ENCODE measurements around the gene PPP1R27. TPM values are rescaled to one million over a fixed set of nuclear protein-coding genes. Genes with fewer than 3 reads are reported as not detected.

Gene PPP1R27
- polyA plus RNA-seq, 2 of the 4 experiments (the other 2 are of a cell fraction): 0.09 TPM; not detected in 1

DNA sequence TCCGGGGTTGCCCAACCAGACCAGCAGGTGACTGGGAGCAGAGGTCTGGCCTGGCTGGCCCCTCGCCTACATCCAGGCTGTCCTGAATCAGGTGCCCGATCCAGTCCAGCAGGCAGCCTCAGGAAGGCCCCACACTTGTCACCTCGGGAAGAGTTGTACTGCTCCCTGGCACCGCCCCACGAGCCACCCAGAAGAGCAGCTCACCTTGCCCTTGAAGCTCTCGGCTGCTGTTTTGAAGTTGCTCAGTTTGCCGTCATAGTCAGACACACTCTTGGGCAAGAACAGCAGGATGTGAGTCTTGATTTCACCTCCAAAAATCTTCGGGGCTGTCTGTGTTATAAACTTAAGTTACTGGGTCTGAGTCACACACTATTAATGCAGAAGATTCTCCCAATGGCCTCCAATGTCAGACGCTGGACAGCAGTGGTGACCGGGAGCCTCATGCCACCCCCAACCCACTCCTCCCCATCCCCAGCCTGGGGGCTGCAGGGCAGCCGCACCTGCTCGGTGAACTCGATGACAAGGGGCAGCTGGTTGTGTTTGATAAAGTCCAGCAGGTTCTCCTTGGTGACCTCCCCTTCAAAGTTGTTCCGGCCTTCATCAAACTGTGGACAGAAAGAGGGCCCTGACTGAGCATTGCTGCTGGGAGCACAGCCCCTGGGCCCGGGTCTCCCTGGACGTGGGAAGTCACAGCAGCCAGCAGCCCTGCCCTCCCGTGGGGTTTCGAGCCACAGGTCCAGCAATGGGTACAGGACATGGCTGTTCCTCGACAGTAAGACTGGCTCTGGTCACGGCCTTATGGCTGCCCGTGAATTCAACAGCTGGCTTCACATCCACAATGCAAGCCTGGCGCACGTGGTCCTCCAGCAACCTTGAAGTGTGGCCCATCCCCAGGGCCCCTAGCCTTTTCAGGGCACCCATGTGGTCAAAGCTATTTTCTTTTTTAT, 12.2 kb upstream of the PPP1R27 start:
- ATAC-seq (no peak), FAIRE-seq (no peak), DNase-seq (ENCODE audit: low read depth in 1 of 2, low spot score in 1 of 2) (no peak)
- no peak overlapping the region for H3K27ac ChIP-seq
- no peaks in the 10 kb centered on the region for H3K4me1 ChIP-seq
- 89% methylated on average over 24 of the region's 24 CpGs for WGBS (ENCODE audit: missing lambda C conversion rate)
- H3K9me3 ChIP-seq: no peaks in the 10 kb centered on the region
- no peak overlapping the region for H3K4me2 ChIP-seq
- ChIA-PET CTCF (interaction anchor here (1.3 to 12.1 kb wide), 3 partner anchors 13 to 113 kb away, joined by 4 to 96 read pairs (median 6); partner anchors contain the start of gene MCRIP1), POLR2A (interaction anchor here (0.7 to 1.2 kb wide), 3 partner anchors 14 to 335 kb away, joined by 3 to 6 read pairs (median 4); partner anchors contain the start of genes ACTG1, MCRIP1 and P4HB)
- no peak overlapping the region for H3K4me3 ChIP-seq
- TF ChIP-seq TFCP2L1 (CRISPR knock-in tag; IDR thresholded peaks at IDR 0.05) (no peak), NR3C1 (IDR thresholded peaks at IDR 0.05) (no peak), ZFP36 (IDR thresholded peaks at IDR 0.05; ENCODE audit: borderline replicate concordance, partially characterized antibody) (no peak), BHLHE40 (IDR thresholded peaks at IDR 0.05; ENCODE audit: low read depth, low read length) (no peak), HOXA7 (CRISPR knock-in tag; IDR thresholded peaks at IDR 0.05) (no peak), FOSL2 (IDR thresholded peaks at IDR 0.05) (no peak), FOSL2 (CRISPR knock-in tag; IDR thresholded peaks at IDR 0.05) (no peak)
- TF ChIP-seq, protein P1, sequence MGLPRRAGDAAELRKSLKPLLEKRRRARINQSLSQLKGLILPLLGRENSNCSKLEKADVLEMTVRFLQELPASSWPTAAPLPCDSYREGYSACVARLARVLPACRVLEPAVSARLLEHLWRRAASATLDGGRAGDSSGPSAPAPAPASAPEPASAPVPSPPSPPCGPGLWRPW (IDR thresholded peaks at IDR 0.05): no peak
- TF ChIP-seq, protein P2, sequence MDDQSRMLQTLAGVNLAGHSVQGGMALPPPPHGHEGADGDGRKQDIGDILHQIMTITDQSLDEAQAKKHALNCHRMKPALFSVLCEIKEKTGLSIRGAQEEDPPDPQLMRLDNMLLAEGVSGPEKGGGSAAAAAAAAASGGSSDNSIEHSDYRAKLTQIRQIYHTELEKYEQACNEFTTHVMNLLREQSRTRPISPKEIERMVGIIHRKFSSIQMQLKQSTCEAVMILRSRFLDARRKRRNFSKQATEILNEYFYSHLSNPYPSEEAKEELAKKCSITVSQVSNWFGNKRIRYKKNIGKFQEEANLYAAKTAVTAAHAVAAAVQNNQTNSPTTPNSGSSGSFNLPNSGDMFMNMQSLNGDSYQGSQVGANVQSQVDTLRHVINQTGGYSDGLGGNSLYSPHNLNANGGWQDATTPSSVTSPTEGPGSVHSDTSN (IDR thresholded peaks at IDR 0.05): no peak

DNA sequence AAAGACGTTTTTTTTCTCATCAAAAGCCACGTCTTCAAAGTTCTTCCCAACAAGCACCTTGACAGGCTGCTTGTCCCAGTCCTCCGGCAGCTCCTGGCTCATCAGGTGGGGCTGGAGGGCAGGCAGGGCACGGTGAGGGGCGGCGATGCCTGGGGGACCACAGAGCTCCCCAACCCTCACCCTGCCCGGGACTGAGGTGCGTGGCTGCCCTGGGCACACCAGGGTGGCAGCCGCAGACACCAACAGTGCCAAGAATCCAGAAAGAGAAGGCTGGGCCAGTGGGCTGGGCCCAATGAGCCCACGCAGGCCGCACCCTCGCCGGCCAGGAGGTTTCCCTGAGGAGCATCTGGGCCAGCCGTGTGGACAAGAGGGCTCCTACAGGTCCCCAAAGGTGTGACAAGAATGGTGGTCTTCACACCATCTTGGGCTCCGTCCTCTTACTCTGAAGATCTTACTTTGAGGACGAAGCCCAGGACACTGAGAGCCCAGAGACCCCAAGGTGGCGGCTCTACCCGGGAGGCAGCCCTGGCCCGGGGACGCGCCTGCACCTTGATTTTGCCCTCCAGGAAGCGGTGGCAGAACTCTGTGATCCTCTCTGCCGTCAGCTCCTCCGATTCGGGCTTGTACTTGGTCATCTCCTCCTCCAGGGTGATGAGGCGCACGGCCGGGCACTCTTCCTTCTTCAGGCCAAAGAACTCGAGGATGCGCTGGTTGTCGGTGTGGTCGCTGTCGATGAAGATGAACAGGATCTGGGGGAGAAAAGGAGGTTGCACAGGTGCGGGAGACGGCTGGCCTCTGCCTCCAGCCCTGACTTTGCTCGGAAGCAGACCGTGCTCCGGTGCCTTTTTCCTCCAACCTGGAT, 11.3 kb upstream of the PPP1R27 start:
- no peak overlapping the region for H3K4me3 ChIP-seq
- no peaks in the 10 kb centered on the region for H3K9me3 ChIP-seq
- POLR2A ChIA-PET: interaction anchor here (0.8 to 2.1 kb wide), 3 partner anchors 9 to 13 kb away, joined by 3 to 7 read pairs (median 5); partner anchors contain the start of gene MCRIP1
- FAIRE-seq (no peak), ATAC-seq (no peak), DNase-seq (ENCODE audit: low read depth in 1 of 2, low spot score in 1 of 2) (no peak)
- 93% methylated on average over 38 of the region's 38 CpGs for WGBS (ENCODE audit: missing lambda C conversion rate)
- H3K4me2 ChIP-seq: no peak overlapping the region
- no peaks in the 10 kb centered on the region for H3K4me1 ChIP-seq
- CTCF ChIA-PET: interaction anchor here (1.0 to 12.1 kb wide), 2 partner anchors 24 to 113 kb away, joined by 5 to 96 read pairs; no protein-coding TSS in a partner anchor
- TF ChIP-seq CHD4 (IDR thresholded peaks at IDR 0.05; ENCODE audit: borderline replicate concordance) (no peak), CBX2 (IDR thresholded peaks at IDR 0.05; ENCODE audit: borderline replicate concordance, low read depth) (no peak), KDM1A (IDR thresholded peaks at IDR 0.05; ENCODE audit: low read depth) (no peak), PHF8 (IDR thresholded peaks at IDR 0.05; ENCODE audit: borderline replicate concordance, low read depth) (no peak), FOSB (CRISPR knock-in tag; IDR thresholded peaks at IDR 0.05) (no peak), FOSL2 (IDR thresholded peaks at IDR 0.05) (no peak), FOSL2 (CRISPR knock-in tag; IDR thresholded peaks at IDR 0.05) (no peak), KDM5A (IDR thresholded peaks at IDR 0.05) (no peak), CBX8 (IDR thresholded peaks at IDR 0.05) (no peak), NR3C1 (IDR thresholded peaks at IDR 0.05) (no peak), CHD2 (IDR thresholded peaks at IDR 0.05; ENCODE audit: low read length, partially characterized antibody) (no peak), ZC3H11A (IDR thresholded peaks at IDR 0.05) (no peak)
- H3K27ac ChIP-seq: no peak overlapping the region

DNA sequence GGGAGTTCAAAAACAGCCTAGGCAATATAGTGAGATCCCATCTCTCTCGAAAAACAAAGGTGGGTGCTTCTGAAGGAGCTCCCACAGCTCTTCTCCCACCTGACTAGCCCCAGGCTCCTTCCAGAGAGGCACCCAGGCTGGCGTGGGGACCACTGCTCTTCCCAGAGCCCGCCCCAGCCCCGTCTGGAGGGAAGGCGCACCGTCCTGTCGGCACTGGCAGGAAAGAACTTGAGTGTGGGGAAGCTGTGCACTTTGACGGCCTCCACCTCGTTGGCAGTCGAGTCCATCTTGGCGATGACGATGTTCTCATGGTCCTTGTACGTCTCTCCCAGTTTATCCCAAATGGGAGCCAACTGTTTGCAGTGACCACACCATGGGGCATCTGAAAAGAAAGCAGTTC, 10.5 kb upstream of the PPP1R27 start:
- no peak for FAIRE-seq
- TF ChIP-seq RFX5 (IDR thresholded peaks at IDR 0.05): no peak
- no peak for TF ChIP-seq RCOR1 (IDR thresholded peaks at IDR 0.05; ENCODE audit: low read depth, low read length)
- TF ChIP-seq FOSL2 (IDR thresholded peaks at IDR 0.05): no peak
- TF ChIP-seq FOSL2 (CRISPR knock-in tag; IDR thresholded peaks at IDR 0.05): no peak
- no peak for TF ChIP-seq MYC (IDR thresholded peaks at IDR 0.05; ENCODE audit: borderline replicate concordance, low read length)
- no peak for TF ChIP-seq PHF8 (IDR thresholded peaks at IDR 0.05; ENCODE audit: borderline replicate concordance, low read depth)
- no peak for TF ChIP-seq RARB (CRISPR knock-in tag; IDR thresholded peaks at IDR 0.05)
- TF ChIP-seq HOXB5 (CRISPR knock-in tag; IDR thresholded peaks at IDR 0.05): no peak
- no peak for TF ChIP-seq ESRRA (IDR thresholded peaks at IDR 0.05; ENCODE audit: borderline replicate concordance, low read length)
- TF ChIP-seq ZFP36 (IDR thresholded peaks at IDR 0.05; ENCODE audit: borderline replicate concordance, partially characterized antibody): no peak
- no peak for TF ChIP-seq RNF2 (IDR thresholded peaks at IDR 0.05; ENCODE audit: borderline replicate concordance, low read depth)
- TF ChIP-seq, protein P3, sequence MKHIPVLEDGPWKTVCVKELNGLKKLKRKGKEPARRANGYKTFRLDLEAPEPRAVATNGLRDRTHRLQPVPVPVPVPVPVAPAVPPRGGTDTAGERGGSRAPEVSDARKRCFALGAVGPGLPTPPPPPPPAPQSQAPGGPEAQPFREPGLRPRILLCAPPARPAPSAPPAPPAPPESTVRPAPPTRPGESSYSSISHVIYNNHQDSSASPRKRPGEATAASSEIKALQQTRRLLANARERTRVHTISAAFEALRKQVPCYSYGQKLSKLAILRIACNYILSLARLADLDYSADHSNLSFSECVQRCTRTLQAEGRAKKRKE (CRISPR knock-in tag; IDR thresholded peaks at IDR 0.05; ENCODE audit: low read depth): no peak
- TF ChIP-seq POLR2A (IDR thresholded peaks at IDR 0.05; ENCODE audit: low read length): no peak
- TF ChIP-seq GATA3 (IDR thresholded peaks at IDR 0.05; ENCODE audit: borderline replicate concordance): no peak
- TF ChIP-seq HOXA7 (CRISPR knock-in tag; IDR thresholded peaks at IDR 0.05): no peak
- no peak for TF ChIP-seq HEYL (CRISPR knock-in tag; IDR thresholded peaks at IDR 0.05)
- no peak for TF ChIP-seq MAFK (IDR thresholded peaks at IDR 0.05; ENCODE audit: partially characterized antibody)

More for the DNA sequence above, 10.5 kb upstream of the PPP1R27 start:
- WGBS (ENCODE audit: missing lambda C conversion rate): 90% methylated on average over 13 of the region's 13 CpGs
- no peak overlapping the region for H3K4me3 ChIP-seq
- ChIA-PET CTCF (interaction anchor here (1.0 to 12.1 kb wide), 3 partner anchors 7 to 112 kb away, joined by 4 to 96 read pairs (median 5); no protein-coding TSS in a partner anchor), POLR2A (interaction anchor here (0.8 to 2.1 kb wide), 3 partner anchors 9 to 12 kb away, joined by 3 to 7 read pairs (median 5); partner anchors contain the start of gene MCRIP1)
- no peaks in the 10 kb centered on the region for H3K4me1 ChIP-seq
- no peaks in the 10 kb centered on the region for H3K9me3 ChIP-seq
- DNase-seq (ENCODE audit: low read depth in 1 of 2, low spot score in 1 of 2): no peak
- H3K27ac ChIP-seq: no peak overlapping the region
- ATAC-seq: no peak
- H3K4me2 ChIP-seq: no peak overlapping the region

All from A549 (cell line).